ENCODE data around the gene NPFFR1. TPM values are rescaled to one million over a fixed set of nuclear protein-coding genes. Genes with fewer than 3 reads are reported as not detected.

Gene NPFFR1
- total RNA-seq, 2 experiments from 2014 or later, result not detected

- no peak for TF ChIP-seq EZH2phosphoT487 (IDR thresholded peaks at IDR 0.05; ENCODE audit: borderline replicate concordance, low read depth, low read length)
- TF ChIP-seq CTCF (conservative IDR thresholded peaks at IDR 0.05; ENCODE audit: low read length), result no peak
- Histone ChIP-seq H4K20me1 (ENCODE audit: insufficient read depth, low read length) (no peaks in the 10 kb centered on the region), H3K36me3 (ENCODE audit: insufficient read depth, low read length) (peaks cover 10% of the 10 kb centered on the region), H3K27ac (ENCODE audit: low read depth, low read length, poor library complexity, severe bottlenecking) (peak overlapping the region; percentile 71), H3K9me2 (ENCODE audit: insufficient read depth, low read length) (no peaks in the 10 kb centered on the region), H3K4me1 (ENCODE audit: insufficient read depth, low read length, poor library complexity, severe bottlenecking) (peaks cover 69% of the 10 kb centered on the region), H3K9me3 (ENCODE audit: low read length) (peaks cover 7% of the 10 kb centered on the region; the same call in 1 of the 2 replicates), H3K4me3 (ENCODE audit: low read depth, low read length, poor library complexity, severe bottlenecking) (peak overlapping the region; percentile 48), H3K4me2 (ENCODE audit: low read length) (peak overlapping the region; percentile 90), H3K79me2 (ENCODE audit: insufficient read depth, low read depth, low read length) (no peaks in the 10 kb centered on the region), H2AFZ (ENCODE audit: low read length) (no peak overlapping the region; the same call in 1 of the 2 replicates)
- no TSS peak for BruUV-seq (replicated peaks)
- CTCF ChIA-PET (ENCODE audit: unreplicated experiment), result interaction anchor here (0.6 to 1.1 kb wide), 4 partner anchors 38 to 82 kb away, joined by 3 read pairs; no protein-coding TSS in a partner anchor
- intact Hi-C loops (cut with micrococcal nuclease; ENCODE audit: unreplicated experiment), result loop anchor here (1.0 kb wide), 2 partner anchors 57 to 65 kb away; no protein-coding TSS in a partner anchor
- no peak for DNase-seq (ENCODE audit: low spot score)
- POLR2A ChIA-PET, result interaction anchor here (0.6 to 0.9 kb wide), 5 partner anchors 10 to 110 kb away, joined by 3 to 6 read pairs (median 3); no protein-coding TSS in a partner anchor
These were observed 46.9 kb upstream of the NPFFR1 start for GRCh38 chr10:70330671-70331070.

GRCh38 chr10:70328967-70329366 lies 45.2 kb upstream of the NPFFR1 start:
- intact Hi-C loops (cut with micrococcal nuclease; ENCODE audit: unreplicated experiment), result no loop called here
- POLR2A ChIA-PET, result interaction anchor here (0.7 to 0.8 kb wide), 2 partner anchors 8 to 100 kb away, joined by 3 read pairs; no protein-coding TSS in a partner anchor
- no peak for DNase-seq (ENCODE audit: low spot score)
- H3K4me3 ChIP-seq (ENCODE audit: low read depth, low read length, poor library complexity, severe bottlenecking), result no peak overlapping the region
- peaks cover 10% of the 10 kb centered on the region for H3K36me3 ChIP-seq (ENCODE audit: insufficient read depth, low read length)
- H4K20me1 ChIP-seq (ENCODE audit: insufficient read depth, low read length), result no peaks in the 10 kb centered on the region
- no peak overlapping the region for H3K4me2 ChIP-seq (ENCODE audit: low read length)
- H2AFZ ChIP-seq (ENCODE audit: low read length), result no peak overlapping the region
- peaks cover 7% of the 10 kb centered on the region; the same call in 1 of the 2 replicates for H3K9me3 ChIP-seq (ENCODE audit: low read length)
- no peak overlapping the region for H3K27ac ChIP-seq (ENCODE audit: low read depth, low read length, poor library complexity, severe bottlenecking)
- peaks cover 86% of the 10 kb centered on the region for H3K4me1 ChIP-seq (ENCODE audit: insufficient read depth, low read length, poor library complexity, severe bottlenecking)
- no peaks in the 10 kb centered on the region for H3K79me2 ChIP-seq (ENCODE audit: insufficient read depth, low read depth, low read length)
- TF ChIP-seq EZH2phosphoT487 (IDR thresholded peaks at IDR 0.05; ENCODE audit: borderline replicate concordance, low read depth, low read length), result no peak
- BruUV-seq (replicated peaks), result no TSS peak
- CTCF ChIA-PET (ENCODE audit: unreplicated experiment), result interaction anchor here (0.5 kb wide), 1 partner anchor 34 kb away, joined by 4 read pairs; no protein-coding TSS in a partner anchor
- H3K9me2 ChIP-seq (ENCODE audit: insufficient read depth, low read length), result no peaks in the 10 kb centered on the region

- BruUV-seq (replicated peaks), result no TSS peak
- H3K79me2 ChIP-seq (ENCODE audit: insufficient read depth, low read depth, low read length), result no peaks in the 10 kb centered on the region
- TF ChIP-seq EZH2phosphoT487 (IDR thresholded peaks at IDR 0.05; ENCODE audit: borderline replicate concordance, low read depth, low read length) (no peak), CTCF (conservative IDR thresholded peaks at IDR 0.05; ENCODE audit: low read length) (no peak)
- peaks cover 3% of the 10 kb centered on the region for H3K36me3 ChIP-seq (ENCODE audit: insufficient read depth, low read length)
- intact Hi-C loops (cut with micrococcal nuclease; ENCODE audit: unreplicated experiment), result no loop called here
- H3K4me3 ChIP-seq (ENCODE audit: low read depth, low read length, poor library complexity, severe bottlenecking), result no peak overlapping the region
- H4K20me1 ChIP-seq (ENCODE audit: insufficient read depth, low read length), result no peaks in the 10 kb centered on the region
- H2AFZ ChIP-seq (ENCODE audit: low read length), result no peak overlapping the region
- H3K27ac ChIP-seq (ENCODE audit: low read depth, low read length, poor library complexity, severe bottlenecking), result no peak overlapping the region
- DNase-seq (ENCODE audit: low spot score), result no peak
- peak overlapping the region; percentile 5; the same call in 1 of the 2 replicates for H3K4me2 ChIP-seq (ENCODE audit: low read length)
- ChIA-PET POLR2A (no interaction called here), CTCF (ENCODE audit: unreplicated experiment) (no interaction called here)
- peaks cover 95% of the 10 kb centered on the region for H3K4me1 ChIP-seq (ENCODE audit: insufficient read depth, low read length, poor library complexity, severe bottlenecking)
- H3K9me3 ChIP-seq (ENCODE audit: low read length), result no peaks in the 10 kb centered on the region; the same call in 1 of the 2 replicates
- no peaks in the 10 kb centered on the region for H3K9me2 ChIP-seq (ENCODE audit: insufficient read depth, low read length)
These were observed 44.2 kb upstream of the NPFFR1 start for GRCh38 chr10:70328018-70328417.
